Astrocyte (in vitro differentiated cells and primary cell): Measurements from ENCODE around the gene B4GALT5. TPM values are rescaled to one million over a fixed set of nuclear protein-coding genes. Genes with fewer than 3 reads are reported as not detected.

Experiments used
- DNase-seq: peaks from one replicate; pipeline ENCODE4 v3.0.0-alpha.2; 2010; ENCODE audit warnings: low read depth
- FAIRE-seq: peaks from 2 replicates; lab custom pipeline; 2011; peaks lifted over from hg19 to GRCh38; lab: Jason Lieb, UNC
- H2AFZ ChIP-seq: 2 replicates; pipeline ENCODE4 v1.6.0; 2012; ENCODE audit warnings: low read depth, low read length, inconsistent platforms
- H3K27ac ChIP-seq: 2 replicates; pipeline ENCODE4 v1.5.1; 2011; ENCODE audit warnings: low read depth, low read length, inconsistent platforms
- H3K27me3 ChIP-seq: 2 replicates; pipeline ENCODE4 v1.6.0; 2011; ENCODE audit warnings: low read length, inconsistent platforms; ENCODE audit not compliant: insufficient read depth
- H3K36me3 ChIP-seq: 2 replicates; pipeline ENCODE4 v1.5.1; 2011; ENCODE audit warnings: low read length, inconsistent platforms; ENCODE audit not compliant: insufficient read depth
- H3K4me1 ChIP-seq: 2 replicates; pipeline ENCODE4 v1.5.1; 2011; ENCODE audit warnings: low read length, inconsistent platforms; ENCODE audit not compliant: insufficient read depth
- H3K4me2 ChIP-seq: 2 replicates; pipeline ENCODE4 v1.6.0; 2012; ENCODE audit warnings: low read length, inconsistent platforms
- H3K4me3 ChIP-seq: 2 replicates; pipeline ENCODE4 v1.5.1; 2011; ENCODE audit warnings: low read depth, mild to moderate bottlenecking, low read length, inconsistent platforms; ENCODE audit not compliant: insufficient read depth
- H3K79me2 ChIP-seq: 2 replicates; pipeline ENCODE4 v1.6.0; 2012; ENCODE audit warnings: mild to moderate bottlenecking, low read length, inconsistent platforms; ENCODE audit not compliant: insufficient read depth
- H3K9ac ChIP-seq: 2 replicates; pipeline ENCODE4 v1.6.0; 2012; ENCODE audit warnings: mild to moderate bottlenecking, low read length, inconsistent platforms
- H3K9me3 ChIP-seq: 2 replicates; pipeline ENCODE4 v1.5.1; 2012; ENCODE audit warnings: low read depth, mild to moderate bottlenecking, low read length, inconsistent platforms; ENCODE audit not compliant: insufficient read depth
- H4K20me1 ChIP-seq: 2 replicates; pipeline ENCODE4 v1.6.0; 2012; ENCODE audit warnings: low read length, inconsistent platforms; ENCODE audit not compliant: insufficient read depth
- H3K27ac Mint-ChIP-seq: one replicate; pipeline ENCODE4 v1.8.0; 2021; ENCODE audit warnings: mild to moderate bottlenecking, mixed read lengths; ENCODE audit not compliant: unreplicated experiment
- H3K27me3 Mint-ChIP-seq: one replicate; pipeline ENCODE4 v1.8.0; 2021; ENCODE audit warnings: low read depth, mixed read lengths; ENCODE audit not compliant: unreplicated experiment
- H3K36me3 Mint-ChIP-seq: one replicate; pipeline ENCODE4 v1.8.0; 2021; ENCODE audit warnings: low read depth, mixed read lengths; ENCODE audit not compliant: unreplicated experiment
- H3K4me1 Mint-ChIP-seq: one replicate; pipeline ENCODE4 v1.8.0; 2021; ENCODE audit warnings: low read depth, mixed read lengths; ENCODE audit not compliant: unreplicated experiment
- H3K4me3 Mint-ChIP-seq: one replicate; pipeline ENCODE4 v1.8.0; 2021; ENCODE audit warnings: mild to moderate bottlenecking, moderate library complexity, mixed read lengths; ENCODE audit not compliant: unreplicated experiment
- H3K9me3 Mint-ChIP-seq: one replicate; pipeline ENCODE4 v1.8.0; 2021; ENCODE audit warnings: mild to moderate bottlenecking, mixed read lengths; ENCODE audit not compliant: unreplicated experiment
- EZH2 ChIP-seq: IDR thresholded peaks from 2 replicates; pipeline ENCODE4 v1.6.1; 2012; ENCODE audit warnings: mild to moderate bottlenecking, low read length, inconsistent platforms; ENCODE audit not compliant: insufficient read depth
- total RNA-seq: library from RNA; stranded (reverse); gene quantifications from 2 replicates; pipeline ENCODE4 v1.2.1, GENCODE V29; 2021
- TF ChIP-seq, protein P1 (sequence below): IDR thresholded peaks from 2 replicates; pipeline ENCODE4 v1.5.1; 2011; ENCODE audit warnings: low read depth, mild to moderate bottlenecking, inconsistent platforms, low read length, moderate library complexity; ENCODE audit not compliant: insufficient read depth

The B4GALT5 gene
- total RNA-seq, 1 donor from 2014 or later: 41.9 TPM

DNA sequence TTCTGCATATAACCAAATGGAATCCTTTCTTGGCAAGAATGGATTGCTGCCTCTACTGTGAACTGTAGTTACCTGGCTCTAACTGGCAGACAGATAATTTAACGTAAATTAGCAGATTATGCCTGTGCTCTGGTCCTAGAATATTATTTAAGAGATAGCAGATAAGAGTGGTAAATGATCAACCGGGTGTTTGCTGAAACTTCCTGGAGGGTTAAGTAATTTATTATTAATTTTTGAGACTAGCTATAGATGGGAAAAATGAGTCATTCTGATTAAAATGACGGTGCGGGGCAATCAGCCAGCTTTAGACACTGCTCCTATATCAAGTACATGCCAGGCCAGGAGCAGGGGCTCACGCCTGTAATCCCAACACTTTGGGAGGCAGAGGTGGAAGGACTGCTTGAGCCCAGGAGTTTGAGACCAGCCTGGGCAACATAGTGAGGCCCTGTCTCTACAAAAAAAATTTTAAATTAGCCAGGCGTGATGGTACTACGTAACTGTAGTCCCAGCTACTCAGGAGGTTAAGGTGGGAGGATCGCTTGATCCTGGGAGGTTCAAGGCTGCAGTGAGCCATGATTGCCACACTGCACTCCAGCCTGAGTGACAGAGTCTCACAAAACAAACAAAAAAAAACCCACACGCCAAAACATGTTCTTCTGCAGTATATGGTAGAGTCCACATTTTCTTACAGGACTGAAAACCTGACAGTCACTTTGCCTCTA is 22.6 kb downstream of the B4GALT5 start:
- no peaks in the 10 kb centered on the region for H3K27me3 ChIP-seq
- no peaks in the 10 kb centered on the region for H3K9me3 Mint-ChIP-seq
- no peak overlapping the region for H2AFZ ChIP-seq
- TF ChIP-seq, protein P1, sequence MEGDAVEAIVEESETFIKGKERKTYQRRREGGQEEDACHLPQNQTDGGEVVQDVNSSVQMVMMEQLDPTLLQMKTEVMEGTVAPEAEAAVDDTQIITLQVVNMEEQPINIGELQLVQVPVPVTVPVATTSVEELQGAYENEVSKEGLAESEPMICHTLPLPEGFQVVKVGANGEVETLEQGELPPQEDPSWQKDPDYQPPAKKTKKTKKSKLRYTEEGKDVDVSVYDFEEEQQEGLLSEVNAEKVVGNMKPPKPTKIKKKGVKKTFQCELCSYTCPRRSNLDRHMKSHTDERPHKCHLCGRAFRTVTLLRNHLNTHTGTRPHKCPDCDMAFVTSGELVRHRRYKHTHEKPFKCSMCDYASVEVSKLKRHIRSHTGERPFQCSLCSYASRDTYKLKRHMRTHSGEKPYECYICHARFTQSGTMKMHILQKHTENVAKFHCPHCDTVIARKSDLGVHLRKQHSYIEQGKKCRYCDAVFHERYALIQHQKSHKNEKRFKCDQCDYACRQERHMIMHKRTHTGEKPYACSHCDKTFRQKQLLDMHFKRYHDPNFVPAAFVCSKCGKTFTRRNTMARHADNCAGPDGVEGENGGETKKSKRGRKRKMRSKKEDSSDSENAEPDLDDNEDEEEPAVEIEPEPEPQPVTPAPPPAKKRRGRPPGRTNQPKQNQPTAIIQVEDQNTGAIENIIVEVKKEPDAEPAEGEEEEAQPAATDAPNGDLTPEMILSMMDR: no peak
- TF ChIP-seq EZH2: no peak
- H3K4me3 Mint-ChIP-seq: no peak overlapping the region
- H3K4me2 ChIP-seq: no peak overlapping the region
- H3K36me3 Mint-ChIP-seq: no peaks in the 10 kb centered on the region
- no peaks in the 10 kb centered on the region for H3K9me3 ChIP-seq
- no peak overlapping the region for H3K4me3 ChIP-seq
- H3K4me1 Mint-ChIP-seq: peaks cover 49% of the 10 kb centered on the region
- no peak overlapping the region for H3K27ac ChIP-seq
- no peaks in the 10 kb centered on the region for H3K27me3 Mint-ChIP-seq
- no peak overlapping the region for H3K9ac ChIP-seq
- DNase-seq (peak; percentile 68), FAIRE-seq (no peak)
- H3K36me3 ChIP-seq: no peaks in the 10 kb centered on the region
- H4K20me1 ChIP-seq: peaks cover 76% of the 10 kb centered on the region
- H3K27ac Mint-ChIP-seq: peak overlapping the region; percentile 34
- peaks cover 14% of the 10 kb centered on the region for H3K4me1 ChIP-seq
- peaks cover 98% of the 10 kb centered on the region for H3K79me2 ChIP-seq

DNA sequence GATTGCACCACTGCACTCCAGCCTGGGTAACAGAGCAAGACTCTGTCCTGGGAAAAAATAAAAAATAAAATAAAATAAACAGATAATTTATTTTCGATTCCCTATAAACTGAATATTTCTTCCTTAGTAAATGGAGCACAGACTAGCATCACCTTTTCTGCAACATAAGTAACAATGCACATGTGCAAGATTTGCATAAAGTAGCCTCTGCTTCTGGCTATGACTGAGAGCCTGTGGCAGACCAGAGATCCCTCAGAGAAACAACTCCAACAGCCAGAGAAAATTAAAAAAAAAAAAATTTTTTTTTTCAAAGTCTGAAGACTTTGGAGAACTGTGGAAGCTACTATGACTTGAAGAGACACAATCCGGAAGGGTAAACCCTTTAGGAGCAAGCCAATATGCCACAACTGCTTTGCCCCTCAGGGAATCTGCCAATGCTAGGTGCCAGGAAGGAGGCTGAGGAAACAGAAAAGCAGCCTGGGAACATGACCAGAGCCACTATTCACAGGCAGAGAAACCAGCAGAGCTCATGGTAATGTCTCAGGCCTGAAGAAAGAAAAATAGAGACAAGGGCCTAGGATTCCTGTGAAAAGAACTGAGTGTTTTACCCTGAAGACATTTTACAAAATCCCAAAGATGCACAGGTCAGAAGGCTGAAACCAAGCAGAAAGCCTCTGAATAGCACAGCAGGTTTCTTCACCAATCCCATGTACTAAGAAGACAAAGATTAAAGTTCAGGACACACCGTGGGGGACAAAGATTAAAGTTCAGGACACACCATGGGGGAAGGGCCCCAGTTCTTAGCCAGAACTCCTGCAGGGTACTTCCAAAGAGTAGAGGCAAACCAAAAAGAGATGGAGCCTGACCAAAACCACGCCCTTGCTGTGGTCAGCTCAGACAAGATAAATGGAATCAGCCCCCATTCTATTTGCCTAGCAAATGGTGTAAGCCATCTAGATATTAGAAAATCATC is 25.8 kb downstream of the B4GALT5 start:
- Mint-ChIP-seq H3K4me3 (no peak overlapping the region), H3K9me3 (no peaks in the 10 kb centered on the region), H3K36me3 (no peaks in the 10 kb centered on the region), H3K27ac (peak overlapping the region; percentile 62), H3K27me3 (no peaks in the 10 kb centered on the region), H3K4me1 (peaks cover 50% of the 10 kb centered on the region)
- TF ChIP-seq, protein P1: no peak
- no peak for TF ChIP-seq EZH2
- Histone ChIP-seq H3K27ac (no peak overlapping the region), H3K4me1 (peaks cover 23% of the 10 kb centered on the region), H2AFZ (no peak overlapping the region), H3K36me3 (no peaks in the 10 kb centered on the region), H4K20me1 (peaks cover 58% of the 10 kb centered on the region), H3K9ac (no peak overlapping the region), H3K4me3 (no peak overlapping the region), H3K27me3 (no peaks in the 10 kb centered on the region), H3K4me2 (no peak overlapping the region), H3K79me2 (peaks cover 92% of the 10 kb centered on the region), H3K9me3 (no peaks in the 10 kb centered on the region)
- FAIRE-seq: no peak
- DNase-seq: no peak
